Activated CD4-positive, alpha-beta T cell treated with anti-CD3 and anti-CD28 coated beads, Interleukin-2, amount 50 U/mL, for 1 hour (primary cell): ENCODE data around the gene ROBO2.

Experiments used
- DNase-seq: peaks from one replicate; pipeline ENCODE4 v3.0.0-alpha.2; 2020

The ROBO2 gene

DNA sequence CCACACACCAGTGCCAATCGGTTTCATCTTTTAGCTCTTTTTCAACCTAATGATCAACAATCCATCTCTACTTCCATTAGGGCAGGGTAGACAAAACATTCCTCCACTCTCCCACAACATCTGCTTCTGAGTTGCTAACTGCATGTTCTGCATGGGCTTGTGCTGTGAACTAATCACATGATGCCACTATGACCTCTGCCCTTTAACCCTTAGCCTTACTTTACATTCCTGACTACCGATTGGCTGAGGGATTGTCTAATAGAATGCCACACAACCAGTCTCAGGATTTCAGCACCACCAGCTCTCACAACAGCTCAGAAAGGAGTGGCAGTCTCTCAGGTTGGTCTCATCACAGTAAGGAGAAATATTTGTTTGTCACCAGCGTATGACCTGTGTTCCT is 562.8 kb downstream of the ROBO2 start:
- no peak for DNase-seq

DNA sequence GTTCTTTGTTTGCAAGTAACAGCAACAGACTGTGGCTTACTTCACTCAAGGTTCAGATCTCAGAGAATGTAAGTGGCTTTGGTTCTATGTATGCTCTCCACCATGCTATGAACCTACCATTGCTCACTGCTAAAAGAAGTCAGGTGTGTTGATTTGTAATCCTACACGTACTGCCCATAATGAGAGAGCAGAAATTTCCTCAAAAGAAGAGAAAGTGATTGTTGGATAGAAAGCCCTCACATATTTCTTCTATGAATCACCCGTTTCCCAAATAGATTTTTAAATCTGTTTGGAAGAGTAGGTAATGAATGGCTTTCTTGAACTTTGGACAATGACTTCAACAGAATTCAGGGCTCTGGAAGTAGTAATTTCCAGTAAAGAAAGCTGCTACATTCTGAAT is 565.4 kb downstream of the ROBO2 start:
- DNase-seq = no peak

DNA sequence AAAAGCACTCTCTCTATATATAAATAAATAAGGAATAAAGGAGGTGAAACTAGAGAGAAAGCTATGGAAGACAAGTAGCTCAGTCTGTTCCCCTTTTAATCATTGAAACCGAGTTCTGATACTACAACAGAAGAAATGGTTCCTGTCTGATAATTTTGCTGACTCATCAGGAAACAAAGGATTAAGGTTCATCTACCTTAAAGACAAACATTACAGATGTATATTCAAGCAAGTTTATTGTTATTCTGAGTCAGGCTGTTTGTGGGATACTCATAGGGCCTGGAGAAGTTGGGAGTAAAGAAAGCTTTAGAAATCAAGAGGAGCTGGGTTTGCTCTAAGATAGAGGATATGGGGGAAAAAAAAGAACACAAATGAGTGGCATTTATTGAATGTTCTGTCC is 566.0 kb downstream of the ROBO2 start:
- no peak for DNase-seq

DNA sequence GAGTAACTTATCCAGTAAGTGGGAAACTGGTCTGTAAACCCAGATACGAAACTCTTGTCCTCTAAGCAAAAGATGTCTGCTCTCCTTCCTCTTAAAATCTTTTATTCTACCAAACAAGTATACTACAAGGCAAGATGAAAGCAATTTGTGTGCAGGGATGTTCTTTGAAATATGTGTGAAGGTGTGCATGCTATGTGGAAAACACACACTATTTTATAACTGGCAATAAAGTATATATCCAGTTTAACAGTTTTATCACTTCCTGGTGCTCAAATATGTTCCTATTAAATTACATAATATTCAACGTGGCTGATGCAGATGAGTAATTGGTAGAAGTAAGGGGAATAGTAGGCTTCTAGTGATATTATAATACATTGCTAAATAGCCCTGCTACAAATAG is 566.5 kb downstream of the ROBO2 start:
- no peak for DNase-seq

DNA sequence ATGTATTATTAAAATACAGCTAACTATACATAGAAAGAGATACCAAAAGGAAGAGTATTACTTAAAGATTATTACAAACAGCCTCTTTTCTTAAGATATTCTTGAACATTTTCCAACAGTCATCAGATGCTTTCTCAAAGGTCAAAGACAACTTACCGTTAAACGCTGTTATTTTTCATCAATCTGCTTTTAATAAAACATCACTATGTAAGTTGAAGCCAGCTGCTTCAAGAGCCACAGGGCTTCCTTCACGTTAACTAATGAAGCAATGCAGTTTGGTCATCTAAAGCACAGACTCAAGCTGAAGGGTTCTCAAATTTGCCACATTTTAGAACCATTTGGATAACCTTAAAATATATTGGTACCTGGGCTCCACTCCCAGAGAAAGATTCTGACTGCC is 578.8 kb downstream of the ROBO2 start:
- no peak for DNase-seq

DNA sequence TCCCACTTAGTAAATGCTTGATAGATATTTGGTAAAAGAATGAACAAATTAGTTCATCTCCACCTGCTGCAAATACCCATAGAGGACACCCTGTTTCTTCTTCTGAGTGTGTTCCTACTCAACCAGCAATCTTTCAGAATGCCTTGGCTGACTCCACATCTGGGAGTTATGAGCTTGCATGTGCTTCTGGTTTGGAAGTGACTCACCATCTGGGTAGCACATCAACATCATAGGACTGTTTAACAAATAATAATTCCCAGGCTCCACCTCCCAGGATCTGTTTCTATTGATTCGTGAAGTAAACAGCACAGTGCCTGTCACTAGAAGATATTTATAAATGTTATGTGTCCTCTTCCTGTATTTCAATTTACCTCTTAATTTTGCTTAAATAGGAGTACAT is 580.1 kb downstream of the ROBO2 start:
- no peak for DNase-seq

DNA sequence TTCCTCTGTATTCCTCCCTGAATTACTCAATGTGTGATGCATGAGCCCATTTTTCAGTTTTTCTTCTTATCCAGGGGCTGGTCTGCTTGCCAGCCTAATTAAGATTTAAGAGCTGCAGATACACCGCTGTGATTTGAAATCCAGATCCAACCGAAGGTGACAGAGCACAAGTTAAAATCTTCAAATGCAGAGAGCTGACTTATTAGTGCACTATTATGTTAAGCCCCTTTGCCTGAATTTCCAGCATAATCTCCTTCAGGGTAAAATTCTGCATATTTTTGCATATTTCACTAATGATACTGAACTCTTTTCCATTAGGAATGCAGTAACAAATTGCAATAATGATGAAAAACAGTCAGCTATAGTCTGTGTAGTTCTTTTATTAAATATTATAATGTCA is 583.6 kb downstream of the ROBO2 start:
- no peak for DNase-seq

DNA sequence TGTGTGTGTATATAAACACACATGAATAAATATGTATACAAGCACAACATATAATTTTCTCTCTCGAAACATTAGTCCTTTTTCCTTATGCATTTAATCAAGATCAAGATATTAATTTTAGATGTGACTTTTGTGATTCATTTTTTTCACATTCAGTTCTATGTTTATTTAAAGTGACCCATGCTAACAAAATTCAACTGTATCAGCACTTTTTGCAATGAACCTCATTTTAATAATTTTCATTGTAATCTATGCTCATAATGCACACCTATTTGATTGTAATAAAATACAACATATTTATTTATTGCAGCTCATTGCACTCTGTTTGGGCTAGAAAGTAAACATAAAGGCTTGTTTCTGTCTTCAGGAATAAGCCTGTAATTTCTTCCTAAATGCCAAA is 586.3 kb downstream of the ROBO2 start:
- DNase-seq = no peak

DNA sequence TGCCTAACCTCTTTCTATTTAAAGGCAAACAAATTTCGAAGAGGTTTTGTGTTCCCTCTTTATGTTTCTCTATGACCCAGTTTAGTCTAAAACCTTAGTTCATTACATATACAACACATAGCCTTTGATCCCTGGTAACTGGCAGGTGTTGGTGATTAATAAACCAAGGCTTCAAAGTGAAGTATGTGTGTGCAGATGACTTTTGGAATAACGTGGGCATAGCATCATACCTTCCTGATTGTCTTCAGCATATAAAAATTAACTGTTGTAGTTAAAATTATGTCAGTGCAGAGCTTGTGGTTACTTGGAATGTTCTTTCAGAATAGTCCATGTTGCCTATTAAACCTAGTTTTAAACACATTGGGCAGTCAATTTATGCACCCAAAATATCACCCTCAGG is 608.3 kb downstream of the ROBO2 start:
- DNase-seq = no peak

DNA sequence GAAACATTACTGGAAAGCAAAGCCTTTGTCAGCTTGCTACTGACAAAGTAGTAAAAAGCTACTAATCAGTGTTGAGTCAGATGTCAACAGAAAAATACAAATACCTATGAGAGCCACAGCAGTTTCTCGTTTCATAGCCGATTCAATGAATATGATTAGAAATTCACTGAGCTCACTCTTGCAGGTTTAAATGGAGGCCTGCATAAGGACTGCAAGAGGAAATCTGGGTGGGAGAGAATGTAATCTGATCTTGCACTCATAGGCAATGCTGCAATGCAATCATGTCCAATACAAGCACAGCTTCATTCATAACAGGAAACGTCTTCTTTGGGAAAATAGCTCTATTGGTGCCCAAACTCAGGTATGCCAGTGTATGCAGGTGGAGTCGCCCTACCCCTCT is 608.8 kb downstream of the ROBO2 start:
- DNase-seq = no peak

DNA sequence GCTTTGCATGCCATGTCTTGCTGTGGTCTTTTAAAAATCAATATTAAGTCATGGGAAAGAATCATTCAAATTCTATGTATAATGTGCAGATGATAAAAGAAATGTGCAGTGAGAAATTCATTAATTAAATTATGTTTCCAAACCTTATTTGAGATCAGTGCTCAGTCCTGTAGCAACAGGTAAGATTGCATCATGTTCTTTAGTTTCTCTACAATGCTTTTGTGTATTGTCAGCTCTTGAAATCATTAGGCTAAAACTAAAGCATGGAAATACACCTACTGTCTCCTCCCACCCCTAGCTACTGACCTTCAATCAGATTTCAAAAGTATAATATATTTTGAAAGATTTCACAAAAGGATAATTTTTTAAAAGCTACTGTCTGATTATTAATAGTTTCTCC is 612.7 kb downstream of the ROBO2 start:
- DNase-seq = no peak

DNA sequence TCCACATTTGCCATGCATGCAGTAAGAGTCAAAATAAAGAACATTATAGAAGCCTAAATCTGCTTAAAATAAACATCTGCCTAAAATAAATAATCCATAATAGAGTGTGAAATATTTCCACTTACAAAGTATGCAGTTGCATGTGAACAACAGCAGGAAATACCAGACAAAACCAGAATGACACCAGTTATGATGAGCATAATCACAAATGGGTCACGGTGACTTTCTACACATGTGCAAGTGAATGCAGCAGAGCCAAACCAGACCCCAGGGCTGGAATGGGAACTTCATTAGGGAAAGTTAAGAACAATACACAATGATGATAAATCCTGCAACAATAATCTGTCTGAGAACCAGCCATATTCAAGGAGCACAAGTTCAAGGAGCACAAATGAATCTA is 615.5 kb downstream of the ROBO2 start:
- DNase-seq = no peak

DNA sequence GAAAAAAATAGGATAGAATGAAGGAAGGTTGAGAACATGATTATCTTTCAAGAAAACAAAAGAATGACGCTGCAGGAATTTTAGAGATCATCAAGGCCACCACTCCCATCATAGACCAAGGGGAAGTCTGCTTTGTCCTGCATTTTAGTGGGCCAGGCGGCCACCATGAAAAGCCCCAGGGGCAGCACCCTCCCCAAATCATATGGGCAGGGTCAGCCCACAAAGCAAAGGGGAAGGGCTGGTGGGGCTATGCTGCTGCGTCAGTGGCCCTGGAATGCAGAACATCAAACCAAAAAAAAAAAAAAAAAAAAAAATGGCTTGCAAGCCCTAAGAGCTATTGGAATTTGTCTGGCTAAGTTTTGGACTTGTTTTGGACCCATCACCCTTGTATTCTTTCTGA is 620.8 kb downstream of the ROBO2 start:
- DNase-seq = no peak

DNA sequence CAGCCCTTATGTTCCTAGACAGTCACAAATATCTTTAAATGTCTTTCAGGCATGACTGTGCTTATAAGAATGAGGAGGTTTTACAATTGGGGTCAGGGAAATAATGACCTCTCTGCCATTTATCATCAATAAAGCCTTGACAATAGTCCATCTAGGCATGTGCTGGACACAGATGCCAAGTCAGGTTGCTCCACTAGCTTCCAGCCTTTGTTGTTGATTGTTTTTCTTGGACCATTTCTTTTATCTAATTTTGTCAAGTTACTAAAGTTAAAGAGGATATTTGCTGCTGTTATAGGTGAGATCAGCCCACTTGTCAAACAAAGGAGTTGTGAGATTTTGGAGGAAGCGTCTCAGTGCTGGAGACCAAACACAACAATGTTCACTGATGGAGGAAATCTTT is 628.0 kb downstream of the ROBO2 start:
- DNase-seq = no peak

DNA sequence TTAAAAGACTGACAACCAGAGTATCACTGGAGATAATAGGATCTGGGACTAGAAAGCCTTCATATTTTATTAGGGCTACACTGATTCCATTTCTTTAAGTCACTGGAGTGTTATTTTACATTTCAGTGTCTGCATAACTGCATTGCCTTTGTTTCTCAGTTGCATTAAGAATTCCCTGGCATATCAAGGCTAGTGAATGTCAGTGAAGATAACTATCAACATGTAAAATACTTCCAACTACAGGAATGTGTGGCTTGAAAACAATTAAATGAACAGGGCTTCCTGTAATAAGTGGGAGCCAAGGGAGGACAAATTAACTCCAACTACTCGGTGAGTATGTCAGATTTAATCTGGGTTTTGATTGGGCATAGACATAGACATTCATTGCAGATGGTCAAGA is 628.5 kb downstream of the ROBO2 start:
- no peak for DNase-seq

DNA sequence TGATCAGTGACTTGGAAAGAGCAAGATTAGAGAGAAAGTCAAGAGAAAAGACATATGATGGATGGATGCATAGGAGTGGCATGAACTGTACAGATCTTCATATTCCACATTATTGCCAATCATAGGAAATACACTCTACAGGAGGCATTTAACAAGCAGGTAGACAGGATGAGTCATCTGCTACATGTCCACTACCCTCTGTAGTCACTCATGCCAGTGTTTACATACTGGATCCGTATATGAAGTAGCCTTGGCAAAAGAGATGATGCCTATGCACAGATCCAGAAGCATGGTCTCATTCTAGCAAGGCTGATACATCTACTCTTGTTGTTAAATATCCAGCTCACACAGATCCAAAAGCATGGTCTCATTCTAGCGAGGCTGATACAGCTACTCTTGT is 632.1 kb downstream of the ROBO2 start:
- DNase-seq = no peak

DNA sequence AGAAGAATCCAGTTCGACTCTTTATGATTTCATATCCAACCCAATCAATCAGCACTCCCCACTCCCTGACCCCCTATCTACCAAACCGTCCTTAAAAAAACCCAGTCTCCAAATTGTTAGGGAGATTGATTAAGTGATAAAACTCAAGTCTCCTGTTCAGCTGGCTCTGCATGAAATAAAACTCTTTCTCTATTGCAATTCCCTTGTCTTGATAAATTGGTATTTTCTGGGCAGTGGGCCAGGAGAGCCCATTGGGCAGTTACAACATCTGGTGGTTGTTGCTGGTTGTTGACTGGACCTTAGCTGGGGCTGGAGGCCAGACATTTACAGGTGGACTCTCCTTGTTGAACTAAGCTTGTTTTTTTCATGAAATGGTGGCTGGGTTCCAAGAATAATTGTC is 642.3 kb downstream of the ROBO2 start:
- DNase-seq = no peak

DNA sequence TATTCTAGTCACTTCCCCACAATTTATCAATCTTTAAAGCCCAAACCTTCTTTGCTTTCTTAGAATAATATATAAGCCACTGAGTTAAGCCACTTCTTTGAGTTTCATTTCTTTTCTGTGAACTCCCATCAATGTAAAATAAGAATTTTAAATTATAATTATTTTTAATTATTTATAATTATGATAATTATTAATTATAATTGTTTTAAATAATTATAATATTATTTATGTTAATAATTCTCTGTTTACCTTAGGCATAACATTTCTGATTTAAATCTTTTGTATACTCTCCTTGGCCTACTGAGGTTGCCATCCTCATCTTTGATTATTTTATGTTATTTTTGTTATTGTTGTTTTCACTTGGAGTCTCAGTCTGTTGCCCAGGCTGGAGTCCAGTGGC is 644.2 kb downstream of the ROBO2 start:
- no peak for DNase-seq

DNA sequence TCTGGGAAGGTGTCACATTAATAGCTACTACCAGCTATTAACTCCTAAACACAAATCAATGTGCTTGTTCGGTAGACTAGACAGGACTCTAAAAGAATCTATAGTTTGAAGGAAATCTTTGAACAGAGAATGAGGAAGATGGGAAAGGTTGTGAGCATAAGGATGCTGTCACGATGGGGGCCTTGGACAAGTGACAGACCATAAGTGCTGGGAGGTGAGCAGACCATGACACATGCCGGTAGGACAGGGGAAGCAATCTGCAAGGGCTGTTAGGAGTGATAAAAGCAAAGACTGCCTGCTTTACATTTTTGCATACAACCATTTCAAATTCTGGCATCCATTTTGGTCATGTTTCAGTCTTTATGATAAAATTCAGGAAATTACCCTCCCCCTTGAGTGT is 645.8 kb downstream of the ROBO2 start:
- no peak for DNase-seq

DNA sequence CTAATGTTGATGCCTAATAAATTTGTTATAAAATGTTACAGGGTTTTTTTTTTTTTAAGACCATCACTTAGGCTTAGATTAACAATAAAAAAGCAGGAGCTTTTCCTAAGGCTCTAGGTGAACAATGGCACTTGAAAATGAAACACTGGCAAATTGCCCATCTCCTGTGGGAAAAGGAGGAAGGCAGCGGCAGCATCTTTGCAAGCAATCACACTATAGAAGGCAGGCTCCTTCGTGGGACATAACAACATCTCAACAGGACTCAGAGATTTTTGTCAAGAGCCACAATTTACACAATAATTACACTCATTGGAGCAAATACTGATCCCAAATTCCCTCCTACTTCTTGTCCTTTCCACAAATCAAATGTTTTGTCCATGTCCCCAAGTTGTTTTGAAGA is 646.7 kb downstream of the ROBO2 start:
- DNase-seq = no peak

DNA sequence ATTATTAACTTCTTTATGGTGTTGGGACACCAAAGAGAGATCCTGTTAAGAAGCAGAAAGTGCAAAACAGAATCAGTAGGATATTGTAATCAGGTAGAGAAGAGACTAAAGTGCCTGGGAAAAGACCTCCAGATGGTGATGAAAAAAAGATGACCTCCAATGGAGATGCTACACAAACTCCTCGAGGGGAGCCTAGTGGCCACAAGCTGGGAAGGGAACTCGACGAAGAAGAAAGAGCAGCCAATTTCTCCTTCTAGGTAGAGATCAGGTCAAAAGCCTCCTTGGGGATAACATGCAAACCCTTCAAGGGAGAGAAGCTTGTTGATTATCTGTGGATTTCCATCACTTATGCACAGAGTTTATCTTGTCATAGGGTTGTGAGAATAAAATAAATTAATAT is 647.6 kb downstream of the ROBO2 start:
- DNase-seq = no peak

DNA sequence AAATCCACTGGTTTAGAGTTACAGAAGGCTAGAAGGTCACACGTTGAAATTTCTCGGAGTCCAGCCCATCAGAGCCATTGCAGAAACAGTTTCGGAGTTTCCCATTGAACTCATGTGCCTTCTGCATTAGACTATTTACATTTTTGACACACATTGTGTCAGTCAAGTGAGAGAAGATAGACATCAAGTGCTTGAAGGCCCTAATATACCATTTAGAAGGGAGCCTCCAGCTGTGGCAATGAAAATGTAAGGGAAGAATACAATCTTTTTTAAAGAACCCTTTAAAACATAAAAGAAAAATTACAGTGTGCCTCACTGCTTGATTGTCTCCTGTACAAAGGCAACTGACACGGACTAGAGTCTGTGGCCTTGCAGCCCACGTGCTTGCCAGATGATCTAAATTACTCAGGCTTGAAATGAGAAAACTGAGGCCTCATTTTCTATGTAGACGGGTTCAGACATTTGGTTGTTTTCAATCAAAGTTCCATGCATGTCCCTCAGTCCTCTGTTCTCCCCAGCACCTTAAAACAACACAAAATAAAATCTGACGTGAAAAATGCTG is 650.5 kb downstream of the ROBO2 start:
- DNase-seq = no peak

DNA sequence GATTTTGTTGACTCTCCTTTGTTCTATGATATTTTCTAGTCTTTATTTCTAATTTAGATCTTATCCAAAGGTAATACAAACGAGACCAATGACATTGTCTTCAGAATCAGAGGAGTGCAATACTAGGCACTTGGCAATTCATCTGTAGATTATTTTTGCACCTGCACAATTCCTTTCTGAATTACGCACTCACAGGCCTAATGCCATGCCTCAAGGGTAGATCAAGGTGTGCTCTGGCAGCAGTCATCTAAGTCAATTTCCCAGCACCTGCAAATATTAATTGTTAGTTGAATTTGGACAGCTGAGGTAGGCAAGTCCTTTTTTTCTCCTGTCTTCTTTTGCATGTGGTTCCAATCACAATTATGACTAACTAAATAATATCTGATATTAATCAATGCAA is 653.2 kb downstream of the ROBO2 start:
- no peak for DNase-seq

DNA sequence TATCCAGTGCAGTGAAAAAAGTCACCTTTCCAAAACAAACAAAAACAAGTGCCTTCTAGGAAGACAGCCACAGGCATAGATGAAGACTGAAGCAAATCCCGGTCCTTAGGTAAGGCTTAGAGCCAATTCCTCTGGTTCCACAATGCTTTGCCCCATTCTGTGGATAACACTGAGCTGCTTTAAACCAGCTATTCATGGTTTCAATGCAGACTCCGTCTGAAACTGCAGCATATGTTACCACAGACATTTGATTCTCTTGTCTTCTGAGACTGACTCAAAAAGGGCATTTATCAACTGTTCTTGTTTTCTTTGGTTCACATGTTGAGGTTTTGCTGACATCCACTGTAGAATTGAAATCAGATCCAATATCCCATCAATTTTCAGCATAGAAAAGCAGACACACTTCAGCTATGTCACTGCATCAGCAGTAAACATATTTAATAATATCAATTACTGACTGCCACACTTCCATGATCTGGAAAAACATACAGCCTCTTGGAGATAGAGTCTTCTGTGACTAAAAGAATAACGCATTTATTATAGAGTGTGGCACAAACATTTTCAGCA is 659.3 kb downstream of the ROBO2 start:
- DNase-seq = no peak
